HCT116 (cell line): ENCODE measurements around the gene HIF1A. TPM values are rescaled to one million over a fixed set of nuclear protein-coding genes. Genes with fewer than 3 reads are reported as not detected.

Source experiments
- ATAC-seq: fragments of 200-7000 bp; cut with Tn5 transposase; 2 replicates; pipeline ENCODE4 v1.9.1; 2020; ENCODE audit warnings: mild to moderate bottlenecking, moderate library complexity
- BruUV-seq: library from RNA; stranded (reverse); fragments of 400-500 nt; replicated peaks from 2 replicates; lab custom pipeline; 2021; lab: Mats Ljungman, UMichigan
- CTCF ChIA-PET: fragments of 300-600 bp; sonication (Branson Sonifier 250); formaldehyde crosslinking; loops from one replicate; lab custom pipeline; 2021; ENCODE audit warnings: antibody characterized with exemption; lab: Charles Lee
- POLR2A ChIA-PET: fragments of 300-600, 350-600 bp; sonication (Branson Sonifier 250); formaldehyde crosslinking; loops from one replicate; lab custom pipeline; 2021; ENCODE audit warnings: antibody characterized with exemption; lab: Charles Lee
- RAD21 ChIA-PET, 2 experiments: fragments of 300-600 bp; sonication (Branson Sonifier 250); formaldehyde crosslinking; loops; one replicate each; lab custom pipeline; 2023; ENCODE audit warnings: low total read pairs in 2 of 2; ENCODE audit not compliant: uncharacterized antibody in 2 of 2, unreplicated experiment in 2 of 2, low non-redundant PET in 1 of 2; lab: Charles Lee
- DNase-seq: peaks from one replicate; pipeline ENCODE4 v3.0.0-alpha.2; 2010; ENCODE audit warnings: low read depth, low spot score
- H2AFZ ChIP-seq: fragments of 200-600 bp; shearing (Covaris generic), sonication (generic); 2 replicates; pipeline ENCODE4 v1.6.1; 2017; ENCODE audit warnings: low read depth, mixed run types, mixed read lengths, antibody characterized with exemption, low read length; ENCODE audit not compliant: poor library complexity, severe bottlenecking
- H3K27ac ChIP-seq: 2 replicates; pipeline ENCODE4 v1.5.1; 2012; ENCODE audit warnings: low read depth, low read length
- H3K27me3 ChIP-seq: fragments of 200-600 bp; sonication (generic); 2 replicates; pipeline ENCODE4 v1.6.1; 2016; ENCODE audit warnings: mixed run types, low read length, mixed read lengths; ENCODE audit not compliant: insufficient read depth
- H3K36me3 ChIP-seq, 2 experiments: fragments of 200-500 bp in 1 of 2; fragments of 200-600 bp in 1 of 2; sonication (Bioruptor generic) in 1 of 2; sonication (generic) in 1 of 2; 2 replicates each; pipeline versions ENCODE4 v1.5.1 to v1.6.1; 2014 to 2016; ENCODE audit warnings: low read length in 2 of 2, inconsistent platforms in 1 of 2, mixed read lengths in 1 of 2, mixed run types in 1 of 2; ENCODE audit not compliant: insufficient read depth in 2 of 2, control insufficient read depth in 1 of 2
- H3K4me1 ChIP-seq, 2 experiments: fragments of 200-600 bp in 1 of 2; sonication (generic) in 1 of 2; 2 replicates each; pipeline versions ENCODE4 v1.5.1 to v1.6.1; 2012 to 2017; ENCODE audit warnings: low read length in 2 of 2, inconsistent platforms in 1 of 2, mild to moderate bottlenecking in 1 of 2, mixed read lengths in 1 of 2, mixed run types in 1 of 2, moderate library complexity in 1 of 2; ENCODE audit not compliant: insufficient read depth in 2 of 2, control insufficient read depth in 1 of 2
- H3K4me2 ChIP-seq: fragments of 200-600 bp; sonication (generic); 2 replicates; pipeline ENCODE4 v1.6.1; 2017; ENCODE audit warnings: mixed run types, low read length, mixed read lengths
- H3K4me3 ChIP-seq, 2 experiments: fragments of 200-600 bp in 1 of 2; sonication (generic) in 1 of 2; replicated peaks in 1 of 2; 2 replicates each; pipeline ENCODE4 v1.5.1; 2011 to 2016; ENCODE audit warnings: low read length in 2 of 2, control low read depth in 1 of 2, low read depth in 1 of 2, mild to moderate bottlenecking in 1 of 2, mixed read lengths in 1 of 2, mixed run types in 1 of 2
- H3K79me2 ChIP-seq: fragments of 200-600 bp; sonication (generic); 2 replicates; pipeline ENCODE4 v1.6.1; 2017; ENCODE audit warnings: mild to moderate bottlenecking, mixed run types, low read length, moderate library complexity, mixed read lengths; ENCODE audit not compliant: insufficient read depth
- H3K9ac ChIP-seq: fragments of 200-600 bp; sonication (generic); 2 replicates; pipeline ENCODE4 v1.6.1; 2016; ENCODE audit warnings: low read length, mixed read lengths
- H3K9me2 ChIP-seq: fragments of 200-600 bp; sonication (generic), shearing (Covaris generic); 2 replicates; pipeline ENCODE4 v1.6.1; 2017; ENCODE audit warnings: mixed run types, mild to moderate bottlenecking, moderate library complexity; ENCODE audit not compliant: insufficient read depth
- H3K9me3 ChIP-seq, 2 experiments: fragments of 200-500 bp in 1 of 2; fragments of 200-600 bp in 1 of 2; sonication (Bioruptor generic) in 1 of 2; sonication (generic) in 1 of 2; 2 replicates each; pipeline ENCODE4 v1.6.1; 2014 to 2017; ENCODE audit warnings: low read length in 2 of 2, mixed read lengths in 2 of 2, inconsistent platforms in 1 of 2, low read depth in 1 of 2, mild to moderate bottlenecking in 1 of 2, mixed run types in 1 of 2, moderate library complexity in 1 of 2; ENCODE audit not compliant: control insufficient read depth in 1 of 2, insufficient read depth in 1 of 2
- H4K20me1 ChIP-seq: fragments of 200-600 bp; sonication (generic), shearing (Covaris generic); 2 replicates; pipeline ENCODE4 v1.6.1; 2017; ENCODE audit warnings: mixed run types, mild to moderate bottlenecking, moderate library complexity; ENCODE audit not compliant: insufficient read depth
- ATF3 ChIP-seq: IDR thresholded peaks from 2 replicates; pipeline ENCODE4 v1.6.1; 2012
- CTCF ChIP-seq, 3 experiments: fragments of 200-600 bp in 1 of 3; sonication (generic) in 1 of 3; IDR thresholded peaks in 2 of 3; conservative IDR thresholded peaks in 1 of 3; 2 replicates each; pipeline ENCODE4 v1.5.1; 2012 to 2017; ENCODE audit warnings: low read depth in 2 of 3, low read length in 2 of 3, antibody characterized with exemption in 1 of 3, borderline replicate concordance in 1 of 3, control low read depth in 1 of 3, mild to moderate bottlenecking in 1 of 3, mixed read lengths in 1 of 3, mixed run types in 1 of 3, moderate library complexity in 1 of 3; ENCODE audit not compliant: insufficient read depth in 1 of 3
- ELF1 ChIP-seq: IDR thresholded peaks from 2 replicates; pipeline ENCODE4 v1.6.1; 2012; ENCODE audit warnings: low read depth, borderline replicate concordance
- EZH2phosphoT487 ChIP-seq: fragments of 200-600 bp; IDR thresholded peaks from 2 replicates; pipeline ENCODE4 v1.6.1; 2018; ENCODE audit warnings: antibody characterized with exemption, borderline replicate concordance
- JUND ChIP-seq: IDR thresholded peaks from 2 replicates; pipeline ENCODE4 v1.6.1; 2012
- MAX ChIP-seq: IDR thresholded peaks from 2 replicates; pipeline ENCODE4 v1.6.1; 2012
- POLR2A ChIP-seq: IDR thresholded peaks from 2 replicates; pipeline ENCODE4 v1.7.0; 2011; ENCODE audit warnings: borderline replicate concordance; ENCODE audit not compliant: insufficient read depth, insufficient read length; ENCODE audit errors: extremely low read depth
- RAD21 ChIP-seq: IDR thresholded peaks from 2 replicates; pipeline ENCODE4 v1.6.1; 2012; ENCODE audit warnings: low read depth, mild to moderate bottlenecking
- REST ChIP-seq: IDR thresholded peaks from 2 replicates; pipeline ENCODE4 v1.6.1; 2012; ENCODE audit warnings: low read depth
- SP1 ChIP-seq: IDR thresholded peaks from 2 replicates; pipeline ENCODE4 v1.6.1; 2012; ENCODE audit warnings: low read depth
- SRF ChIP-seq: IDR thresholded peaks from 2 replicates; pipeline ENCODE4 v1.6.1; 2012; ENCODE audit warnings: low read depth
- YY1 ChIP-seq: IDR thresholded peaks from 2 replicates; pipeline ENCODE4 v1.6.1; 2011; ENCODE audit warnings: low read length, low read depth, moderate library complexity, mild to moderate bottlenecking; ENCODE audit not compliant: insufficient replicate concordance; ENCODE audit errors: extremely low read depth
- ZFX ChIP-seq: fragments of 450-650 bp; IDR thresholded peaks from 2 replicates; pipeline ENCODE4 v1.6.1; 2017
- intact Hi-C: fragments of 100-400 bp; cut with micrococcal nuclease; formaldehyde crosslinking; loops from 2 replicates; pipeline ENCODE4 v1.10.0; 2022
- total RNA-seq: library from RNA; stranded (reverse); gene quantifications from one replicate; pipeline ENCODE4 v1.2.1, GENCODE V29; 2021; ENCODE audit not compliant: unreplicated experiment

Gene HIF1A
- total RNA-seq, 1 experiment from 2014 or later, result 113 TPM

- TF ChIP-seq REST (no peak), SRF (no peak), MAX (no peak)
- TF ChIP-seq, all 23 proteins: peak for 0
These were observed 48.8 kb upstream of the HIF1A start (continued) for GRCh38 chr14:61646366-61647116.

GRCh38 chr14:61647704-61648103, 47.6 kb upstream of the HIF1A start:
- Histone ChIP-seq H2AFZ (no peak overlapping the region), H3K4me2 (no peak overlapping the region), H3K9ac (no peak overlapping the region), H3K36me3 (no peaks in the 10 kb centered on the region), H3K4me3 (no peak overlapping the region), H3K79me2 (no peaks in the 10 kb centered on the region), H3K4me1 (no peaks in the 10 kb centered on the region), H3K9me2 (no peaks in the 10 kb centered on the region), H3K27me3 (no peaks in the 10 kb centered on the region), H3K9me3 (no peaks in the 10 kb centered on the region), H4K20me1 (no peaks in the 10 kb centered on the region)
- intact Hi-C loops, result no loop called here
- CTCF ChIA-PET, result no interaction called here
- no peak for DNase-seq
- BruUV-seq, result no TSS peak
- RAD21 ChIA-PET, result no interaction called here
- POLR2A ChIA-PET, result no interaction called here
- TF ChIP-seq POLR2A (no peak), YY1 (no peak), SRF (no peak), ZFX (no peak), CTCF (IDR thresholded peaks at IDR 0.05 in 2 of 3, conservative IDR thresholded peaks at IDR 0.05 in 1 of 3; ENCODE audit: borderline replicate concordance in 1 of 3, insufficient read depth in 1 of 3, low read depth in 2 of 3, low read length in 2 of 3) (no peak), RAD21 (no peak), ATF3 (no peak), ELF1 (no peak), JUND (no peak), EZH2phosphoT487 (no peak), SP1 (no peak)
- TF ChIP-seq, all 23 proteins: peak for 0
- no peak for ATAC-seq
- no peak overlapping the region for H3K27ac ChIP-seq
